HEK293 (cell line): ENCODE data around the gene HOXB4.
A peak's percentile ranks its signal among the peaks of the same experiment; 100 is the strongest.

ENCODE experiments used
- CTCF ChIA-PET: fragments of 350-600 bp; formaldehyde crosslinking; extraction: SDS; loops from one replicate; lab custom pipeline; 2021; ENCODE audit warnings: antibody characterized with exemption; lab: Yijun Ruan, JAX
- POLR2A ChIA-PET: fragments of 300-600 bp; formaldehyde crosslinking; extraction: SDS; loops from one replicate; lab custom pipeline; 2020; ENCODE audit warnings: antibody characterized with exemption, inconsistent platforms; lab: Yijun Ruan, JAX
- H3K27ac ChIP-seq: fragments of 200-500 bp; sonication (Bioruptor generic); 2 replicates; pipeline ENCODE4 v1.5.1; 2014; ENCODE audit warnings: low read depth, low read length, control low read depth, inconsistent platforms; ENCODE audit errors: extremely low read depth
- H3K36me3 ChIP-seq, 2 experiments: fragments of 200-500 bp in 1 of 2; sonication (Bioruptor generic) in 1 of 2; 1 replicate in 1 of 2; 2 replicates in 1 of 2; pipeline ENCODE4 v1.5.1; 2014 to 2017; ENCODE audit warnings: inconsistent platforms in 2 of 2, low read length in 2 of 2; ENCODE audit not compliant: control insufficient read depth in 2 of 2, insufficient read depth in 1 of 2
- H3K4me1 ChIP-seq: fragments of 200-500 bp; sonication (Bioruptor generic); 2 replicates; pipeline ENCODE4 v1.5.1; 2014; ENCODE audit warnings: mild to moderate bottlenecking, low read length, inconsistent platforms; ENCODE audit not compliant: control insufficient read depth, insufficient read depth
- H3K4me3 ChIP-seq: 2 replicates; pipeline ENCODE4 v1.5.1; 2011; ENCODE audit warnings: low read depth, mild to moderate bottlenecking, control low read depth, low read length, moderate library complexity
- H3K9me3 ChIP-seq: fragments of 200-500 bp; sonication (Bioruptor generic); 2 replicates; pipeline ENCODE4 v1.5.1; 2014; ENCODE audit warnings: low read depth, low read length, inconsistent platforms; ENCODE audit not compliant: control insufficient read depth, insufficient read depth
- CTCF ChIP-seq: fragments of 450-650 bp; formaldehyde crosslinking; IDR thresholded peaks from 2 replicates; pipeline ENCODE4 v1.5.1; 2016; ENCODE audit warnings: missing biosample characterization, missing genetic modification characterization
- EGR2 ChIP-seq: fragments of 450-650 bp; formaldehyde crosslinking; IDR thresholded peaks from 2 replicates; pipeline ENCODE4 v1.5.1; 2016; ENCODE audit warnings: low read depth, missing biosample characterization, missing genetic modification characterization
- KLF16 ChIP-seq: fragments of 450-650 bp; formaldehyde crosslinking; IDR thresholded peaks from 2 replicates; pipeline ENCODE4 v1.5.1; 2017; ENCODE audit warnings: missing biosample characterization, missing genetic modification characterization
- OSR2 ChIP-seq: fragments of 450-650 bp; formaldehyde crosslinking; IDR thresholded peaks from 2 replicates; pipeline ENCODE4 v1.5.1; 2016; ENCODE audit warnings: missing biosample characterization, missing genetic modification characterization
- SALL2 ChIP-seq: fragments of 450-650 bp; formaldehyde crosslinking; IDR thresholded peaks from 2 replicates; pipeline ENCODE4 v1.5.0; 2017; ENCODE audit warnings: missing biosample characterization, mild to moderate bottlenecking, missing genetic modification characterization, borderline replicate concordance
- TCF7L2 ChIP-seq: IDR thresholded peaks from 2 replicates; pipeline ENCODE4 v1.6.1; 2011; ENCODE audit warnings: low read depth, mild to moderate bottlenecking, inconsistent platforms, low read length, moderate library complexity, borderline replicate concordance
- WT1 ChIP-seq: fragments of 450-650 bp; formaldehyde crosslinking; IDR thresholded peaks from 2 replicates; pipeline ENCODE4 v1.5.1; 2016; ENCODE audit warnings: missing biosample characterization, missing genetic modification characterization
- ZBTB26 ChIP-seq: fragments of 450-650 bp; formaldehyde crosslinking; optimal IDR thresholded peaks from 2 replicates; pipeline ENCODE3; 2016; ENCODE audit warnings: missing biosample characterization, mild to moderate bottlenecking, missing genetic modification characterization
- ZBTB8A ChIP-seq: fragments of 450-650 bp; formaldehyde crosslinking; IDR thresholded peaks from 2 replicates; pipeline ENCODE4 v1.5.1; 2016; ENCODE audit warnings: missing biosample characterization, missing genetic modification characterization
- ZFP37 ChIP-seq: fragments of 450-650 bp; formaldehyde crosslinking; IDR thresholded peaks from 2 replicates; pipeline ENCODE4 v1.5.1; 2016; ENCODE audit warnings: missing biosample characterization, missing genetic modification characterization
- ZIC2 ChIP-seq: fragments of 450-650 bp; formaldehyde crosslinking; IDR thresholded peaks from 2 replicates; pipeline ENCODE4 v1.5.1; 2016; ENCODE audit warnings: missing biosample characterization, missing genetic modification characterization
- ZNF10 ChIP-seq: fragments of 450-650 bp; formaldehyde crosslinking; IDR thresholded peaks from 2 replicates; pipeline ENCODE4 v1.5.1; 2017; ENCODE audit warnings: missing biosample characterization, missing genetic modification characterization
- ZNF112 ChIP-seq: fragments of 450-650 bp; formaldehyde crosslinking; IDR thresholded peaks from 2 replicates; pipeline ENCODE4 v1.5.0; 2017; ENCODE audit warnings: missing biosample characterization, missing genetic modification characterization
- ZNF146 ChIP-seq: fragments of 450-650 bp; formaldehyde crosslinking; IDR thresholded peaks from 2 replicates; pipeline ENCODE4 v1.5.1; 2016; ENCODE audit warnings: missing biosample characterization, missing genetic modification characterization
- ZNF404 ChIP-seq: fragments of 450-650 bp; formaldehyde crosslinking; IDR thresholded peaks from 2 replicates; pipeline ENCODE4 v1.5.1; 2017; ENCODE audit warnings: missing biosample characterization, missing genetic modification characterization
- ZNF529 ChIP-seq: fragments of 450-650 bp; formaldehyde crosslinking; IDR thresholded peaks from 2 replicates; pipeline ENCODE4 v1.5.1; 2017; ENCODE audit warnings: missing genetic modification characterization, missing biosample characterization; ENCODE audit not compliant: insufficient replicate concordance
- ZNF600 ChIP-seq: fragments of 450-650 bp; formaldehyde crosslinking; IDR thresholded peaks from 2 replicates; pipeline ENCODE4 v1.5.1; 2016; ENCODE audit warnings: missing biosample characterization, missing genetic modification characterization
- ZNF658 ChIP-seq: fragments of 450-650 bp; formaldehyde crosslinking; IDR thresholded peaks from 2 replicates; pipeline ENCODE4; 2016; ENCODE audit warnings: missing biosample characterization, missing genetic modification characterization
- ZNF76 ChIP-seq: fragments of 450-650 bp; formaldehyde crosslinking; IDR thresholded peaks from 2 replicates; pipeline ENCODE4; 2016; ENCODE audit warnings: low read depth, missing biosample characterization, missing genetic modification characterization, borderline replicate concordance
- ZSCAN30 ChIP-seq: fragments of 450-650 bp; IDR thresholded peaks from 2 replicates; pipeline ENCODE4 v1.5.1; 2018; ENCODE audit warnings: missing biosample characterization, mild to moderate bottlenecking, missing genetic modification characterization, moderate library complexity
- TF ChIP-seq, protein P1 (sequence below): fragments of 450-650 bp; formaldehyde crosslinking; IDR thresholded peaks from 2 replicates; pipeline ENCODE4 v1.5.1; 2016; ENCODE audit warnings: missing biosample characterization, missing genetic modification characterization
- TF ChIP-seq, protein P2 (sequence below): fragments of 450-650 bp; formaldehyde crosslinking; conservative IDR thresholded peaks from 2 replicates; pipeline ENCODE4 v1.5.1; 2016; ENCODE audit warnings: low read depth, missing biosample characterization, missing genetic modification characterization
- TF ChIP-seq, protein P3 (sequence below): fragments of 450-650 bp; formaldehyde crosslinking; IDR thresholded peaks from 2 replicates; pipeline ENCODE4 v1.5.1; 2017; ENCODE audit warnings: missing biosample characterization, missing genetic modification characterization
- TF ChIP-seq, protein P4 (sequence below): fragments of 450-650 bp; formaldehyde crosslinking; IDR thresholded peaks from 2 replicates; pipeline ENCODE4 v1.5.1; 2017; ENCODE audit warnings: missing biosample characterization, missing genetic modification characterization

Gene HOXB4

DNA sequence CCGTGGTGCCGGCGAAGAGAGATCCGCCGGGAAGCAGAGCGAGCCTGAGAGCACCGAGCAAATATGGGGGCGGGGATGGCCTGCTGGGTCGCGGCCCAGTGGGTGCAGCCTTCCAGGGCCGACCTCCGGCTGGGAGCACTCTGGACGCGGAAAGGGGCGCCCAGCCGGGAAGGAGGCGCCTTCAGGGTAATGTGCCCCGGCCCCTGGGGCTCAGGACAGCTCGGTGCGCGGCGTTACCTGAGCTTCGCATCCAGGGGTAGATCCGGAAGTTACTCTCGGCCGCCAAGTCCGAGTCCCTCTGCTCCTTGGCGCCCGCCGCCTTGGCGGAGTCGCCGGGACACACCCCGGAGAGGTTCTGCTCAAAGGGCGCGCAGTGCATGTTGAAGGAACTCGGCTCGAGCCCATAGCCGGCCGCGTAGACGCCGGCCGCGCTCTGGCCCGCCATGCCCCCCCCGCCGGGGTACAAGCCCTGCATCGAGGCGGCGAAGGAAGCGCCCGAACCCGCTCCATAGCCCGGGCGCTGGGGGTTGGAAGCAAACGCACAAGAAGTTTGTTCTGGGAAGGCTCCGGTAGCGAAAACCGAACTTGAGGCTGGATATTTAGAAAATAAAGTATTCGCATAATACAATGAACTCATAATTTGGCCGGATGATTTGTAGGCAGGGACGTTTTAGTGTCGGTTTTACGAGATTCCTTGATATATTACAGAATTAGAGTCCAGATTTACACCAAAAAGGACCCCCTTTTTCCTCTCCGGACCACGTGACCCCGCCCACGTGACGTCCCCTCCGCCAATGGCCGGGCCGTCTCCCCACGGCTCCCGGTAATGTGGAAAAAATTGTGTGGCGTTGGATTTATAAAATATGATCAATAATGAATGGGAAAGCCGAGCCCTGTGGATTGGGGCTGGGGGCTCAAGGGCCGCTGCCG, 32.4 kb upstream of the HOXB4 start, which contains the start of gene HOXB7:
Gene HOXB7, minus strand, starts transcription at position 736 of the 930 bp plus-strand sequence. Its CDS starts 99 bp downstream, at position 637.
- ChIA-PET CTCF (interaction anchor here (0.6 to 2.4 kb wide), 11 partner anchors 8 to 923 kb away, joined by 3 to 12 read pairs (median 4); partner anchors contain the start of gene SCRN2), POLR2A (interaction anchor here (0.6 to 2.4 kb wide), 11 partner anchors 8 to 779 kb away, joined by 3 to 15 read pairs (median 4); partner anchors contain the start of genes HOXB9, LRRC46 and MRPL10)
- H3K27ac ChIP-seq = peak within 1 kb of the TSS; percentile 94
- H3K36me3 ChIP-seq = peaks cover 7 to 15% of the 10 kb centered on the region in 2 experiments
- peak within 1 kb of the TSS; percentile 72 for H3K4me3 ChIP-seq
- peaks cover 32% of the 10 kb centered on the region for H3K4me1 ChIP-seq
- no peaks in the 10 kb centered on the region for H3K9me3 ChIP-seq
- TF ChIP-seq WT1 (peak; percentile 9; the same call in 1 of the 2 replicates), ZNF404 (tag by site-specific recombination) (no peak), ZBTB8A (tag by site-specific recombination) (peak; percentile 93), ZNF658 (no peak), SALL2 (tag by site-specific recombination) (no peak), ZNF76 (tag by site-specific recombination) (peak; percentile 49; the same call in 1 of the 2 replicates), TCF7L2 (0 out of 2 replicates have a peak, but pooled peaks have one; percentile 14), ZNF146 (tag by site-specific recombination) (no peak), ZFP37 (tag by site-specific recombination) (peak; percentile 77; the same call in 1 of the 2 replicates), EGR2 (tag by site-specific recombination) (peak; percentile 69), ZIC2 (peak; percentile 98), ZSCAN30 (tag by site-specific recombination) (peak; percentile 57; the same call in 1 of the 2 replicates), ZBTB26 (tag by site-specific recombination) (peak; percentile 85), OSR2 (tag by site-specific recombination) (0 out of 2 replicates have a peak, but pooled peaks have one; percentile 12), CTCF (tag by site-specific recombination) (0 out of 2 replicates have a peak, but pooled peaks have one; percentile 18), ZNF112 (no peak), KLF16 (tag by site-specific recombination) (peak; percentile 89), ZNF10 (tag by site-specific recombination) (peak; percentile 28; the same call in 1 of the 2 replicates), ZNF529 (tag by site-specific recombination) (no peak), ZNF600 (tag by site-specific recombination) (peak; percentile 89)
- TF ChIP-seq, protein P1, sequence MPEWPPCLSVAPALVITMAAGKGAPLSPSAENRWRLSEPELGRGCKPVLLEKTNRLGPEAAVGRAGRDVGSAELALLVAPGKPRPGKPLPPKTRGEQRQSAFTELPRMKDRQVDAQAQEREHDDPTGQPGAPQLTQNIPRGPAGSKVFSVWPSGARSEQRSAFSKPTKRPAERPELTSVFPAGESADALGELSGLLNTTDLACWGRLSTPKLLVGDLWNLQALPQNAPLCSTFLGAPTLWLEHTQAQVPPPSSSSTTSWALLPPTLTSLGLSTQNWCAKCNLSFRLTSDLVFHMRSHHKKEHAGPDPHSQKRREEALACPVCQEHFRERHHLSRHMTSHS (tag by site-specific recombination) = no peak
- TF ChIP-seq, protein P2, sequence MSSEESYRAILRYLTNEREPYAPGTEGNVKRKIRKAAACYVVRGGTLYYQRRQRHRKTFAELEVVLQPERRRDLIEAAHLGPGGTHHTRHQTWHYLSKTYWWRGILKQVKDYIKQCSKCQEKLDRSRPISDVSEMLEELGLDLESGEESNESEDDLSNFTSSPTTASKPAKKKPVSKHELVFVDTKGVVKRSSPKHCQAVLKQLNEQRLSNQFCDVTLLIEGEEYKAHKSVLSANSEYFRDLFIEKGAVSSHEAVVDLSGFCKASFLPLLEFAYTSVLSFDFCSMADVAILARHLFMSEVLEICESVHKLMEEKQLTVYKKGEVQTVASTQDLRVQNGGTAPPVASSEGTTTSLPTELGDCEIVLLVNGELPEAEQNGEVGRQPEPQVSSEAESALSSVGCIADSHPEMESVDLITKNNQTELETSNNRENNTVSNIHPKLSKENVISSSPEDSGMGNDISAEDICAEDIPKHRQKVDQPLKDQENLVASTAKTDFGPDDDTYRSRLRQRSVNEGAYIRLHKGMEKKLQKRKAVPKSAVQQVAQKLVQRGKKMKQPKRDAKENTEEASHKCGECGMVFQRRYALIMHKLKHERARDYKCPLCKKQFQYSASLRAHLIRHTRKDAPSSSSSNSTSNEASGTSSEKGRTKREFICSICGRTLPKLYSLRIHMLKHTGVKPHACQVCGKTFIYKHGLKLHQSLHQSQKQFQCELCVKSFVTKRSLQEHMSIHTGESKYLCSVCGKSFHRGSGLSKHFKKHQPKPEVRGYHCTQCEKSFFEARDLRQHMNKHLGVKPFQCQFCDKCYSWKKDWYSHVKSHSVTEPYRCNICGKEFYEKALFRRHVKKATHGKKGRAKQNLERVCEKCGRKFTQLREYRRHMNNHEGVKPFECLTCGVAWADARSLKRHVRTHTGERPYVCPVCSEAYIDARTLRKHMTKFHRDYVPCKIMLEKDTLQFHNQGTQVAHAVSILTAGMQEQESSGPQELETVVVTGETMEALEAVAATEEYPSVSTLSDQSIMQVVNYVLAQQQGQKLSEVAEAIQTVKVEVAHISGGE (tag by site-specific recombination) = peak; percentile 70
- TF ChIP-seq, protein P3, sequence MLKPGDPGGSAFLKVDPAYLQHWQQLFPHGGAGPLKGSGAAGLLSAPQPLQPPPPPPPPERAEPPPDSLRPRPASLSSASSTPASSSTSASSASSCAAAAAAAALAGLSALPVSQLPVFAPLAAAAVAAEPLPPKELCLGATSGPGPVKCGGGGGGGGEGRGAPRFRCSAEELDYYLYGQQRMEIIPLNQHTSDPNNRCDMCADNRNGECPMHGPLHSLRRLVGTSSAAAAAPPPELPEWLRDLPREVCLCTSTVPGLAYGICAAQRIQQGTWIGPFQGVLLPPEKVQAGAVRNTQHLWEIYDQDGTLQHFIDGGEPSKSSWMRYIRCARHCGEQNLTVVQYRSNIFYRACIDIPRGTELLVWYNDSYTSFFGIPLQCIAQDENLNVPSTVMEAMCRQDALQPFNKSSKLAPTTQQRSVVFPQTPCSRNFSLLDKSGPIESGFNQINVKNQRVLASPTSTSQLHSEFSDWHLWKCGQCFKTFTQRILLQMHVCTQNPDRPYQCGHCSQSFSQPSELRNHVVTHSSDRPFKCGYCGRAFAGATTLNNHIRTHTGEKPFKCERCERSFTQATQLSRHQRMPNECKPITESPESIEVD (tag by site-specific recombination) = peak; percentile 98
- TF ChIP-seq, protein P4, sequence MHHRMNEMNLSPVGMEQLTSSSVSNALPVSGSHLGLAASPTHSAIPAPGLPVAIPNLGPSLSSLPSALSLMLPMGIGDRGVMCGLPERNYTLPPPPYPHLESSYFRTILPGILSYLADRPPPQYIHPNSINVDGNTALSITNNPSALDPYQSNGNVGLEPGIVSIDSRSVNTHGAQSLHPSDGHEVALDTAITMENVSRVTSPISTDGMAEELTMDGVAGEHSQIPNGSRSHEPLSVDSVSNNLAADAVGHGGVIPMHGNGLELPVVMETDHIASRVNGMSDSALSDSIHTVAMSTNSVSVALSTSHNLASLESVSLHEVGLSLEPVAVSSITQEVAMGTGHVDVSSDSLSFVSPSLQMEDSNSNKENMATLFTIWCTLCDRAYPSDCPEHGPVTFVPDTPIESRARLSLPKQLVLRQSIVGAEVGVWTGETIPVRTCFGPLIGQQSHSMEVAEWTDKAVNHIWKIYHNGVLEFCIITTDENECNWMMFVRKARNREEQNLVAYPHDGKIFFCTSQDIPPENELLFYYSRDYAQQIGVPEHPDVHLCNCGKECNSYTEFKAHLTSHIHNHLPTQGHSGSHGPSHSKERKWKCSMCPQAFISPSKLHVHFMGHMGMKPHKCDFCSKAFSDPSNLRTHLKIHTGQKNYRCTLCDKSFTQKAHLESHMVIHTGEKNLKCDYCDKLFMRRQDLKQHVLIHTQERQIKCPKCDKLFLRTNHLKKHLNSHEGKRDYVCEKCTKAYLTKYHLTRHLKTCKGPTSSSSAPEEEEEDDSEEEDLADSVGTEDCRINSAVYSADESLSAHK = 0 out of 2 replicates have a peak, but pooled peaks have one; percentile 8
